ENCODE measurements around the gene CTSH. TPM values are rescaled to one million over a fixed set of nuclear protein-coding genes. Genes with fewer than 3 reads are reported as not detected.
A peak's percentile ranks its signal among the peaks of the same experiment; 100 is the strongest.

Gene CTSH
- total RNA-seq, 1 donor from 2014 or later = 67.8 TPM

GRCh38 chr15:78950343-78950742, 5.5 kb upstream of the CTSH start:
- no peak for DNase-seq (ENCODE audit: missing footprints)
- intact Hi-C loops (cut with DNase I) = no loop called here
- ATAC-seq = no peak

DNA sequence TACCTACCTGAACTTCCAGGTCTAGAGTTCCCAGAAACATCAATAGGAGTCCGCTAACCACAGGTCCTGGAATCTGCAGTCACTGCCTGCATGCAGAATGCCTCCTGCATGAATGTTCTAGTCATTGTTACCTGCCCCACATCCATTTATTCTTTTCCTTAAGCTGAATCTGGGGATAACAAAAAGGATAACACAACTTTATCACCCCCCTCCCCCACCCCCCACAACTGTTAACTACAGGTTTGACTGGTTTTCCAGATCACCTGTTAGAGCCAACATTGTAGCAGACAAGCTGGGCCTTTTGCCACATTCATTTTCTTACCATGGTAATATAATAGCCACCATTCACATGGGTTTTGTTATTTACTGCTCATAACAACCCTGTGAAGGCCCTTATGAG, 4.6 kb upstream of the CTSH start:
- no peak for DNase-seq (ENCODE audit: missing footprints)
- intact Hi-C loops (cut with DNase I) = no loop called here
- ATAC-seq = no peak

DNA sequence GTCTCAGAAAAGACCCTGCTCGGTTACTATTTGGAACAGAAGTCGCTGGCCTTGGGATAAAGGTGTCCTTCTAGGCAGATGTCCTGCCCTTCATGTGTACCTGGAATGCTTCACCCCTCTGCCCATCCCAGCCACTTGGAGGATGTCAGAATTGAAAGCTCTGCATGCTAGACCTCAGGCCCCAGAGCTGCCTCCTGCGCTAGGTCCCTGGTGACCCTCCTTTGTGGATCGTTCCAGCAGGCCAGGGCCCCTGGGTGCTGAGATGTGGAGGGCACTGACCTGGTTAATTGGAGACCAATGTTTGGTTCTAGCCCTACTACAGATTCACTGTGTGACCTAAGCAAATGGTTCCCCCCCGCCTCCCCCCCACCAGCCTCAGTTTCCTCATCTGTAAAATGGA, 2.7 kb upstream of the CTSH start:
- ATAC-seq (no peak), DNase-seq (ENCODE audit: missing footprints) (peak; percentile 59)
- intact Hi-C loops (cut with DNase I) = no loop called here

GRCh38 chr15:78946493-78946892, 1.6 kb upstream of the CTSH start:
- intact Hi-C loops (cut with DNase I) = no loop called here
- DNase-seq (ENCODE audit: missing footprints) = no peak
- ATAC-seq = no peak

- ATAC-seq (peak; percentile 40), DNase-seq (ENCODE audit: missing footprints) (peak; percentile 58)
- intact Hi-C loops (cut with DNase I) = no loop called here
Observed at GRCh38 chr15:78944202-78944625, 632 bp downstream of the CTSH start.

GRCh38 chr15:78943692-78944091, 1.2 kb downstream of the CTSH start:
- intact Hi-C loops (cut with DNase I) = no loop called here
- no peak for DNase-seq (ENCODE audit: missing footprints)
- ATAC-seq = no peak

GRCh38 chr15:78942741-78943140, 2.1 kb downstream of the CTSH start:
- no peak for DNase-seq (ENCODE audit: missing footprints)
- intact Hi-C loops (cut with DNase I) = no loop called here
- no peak for ATAC-seq

DNA sequence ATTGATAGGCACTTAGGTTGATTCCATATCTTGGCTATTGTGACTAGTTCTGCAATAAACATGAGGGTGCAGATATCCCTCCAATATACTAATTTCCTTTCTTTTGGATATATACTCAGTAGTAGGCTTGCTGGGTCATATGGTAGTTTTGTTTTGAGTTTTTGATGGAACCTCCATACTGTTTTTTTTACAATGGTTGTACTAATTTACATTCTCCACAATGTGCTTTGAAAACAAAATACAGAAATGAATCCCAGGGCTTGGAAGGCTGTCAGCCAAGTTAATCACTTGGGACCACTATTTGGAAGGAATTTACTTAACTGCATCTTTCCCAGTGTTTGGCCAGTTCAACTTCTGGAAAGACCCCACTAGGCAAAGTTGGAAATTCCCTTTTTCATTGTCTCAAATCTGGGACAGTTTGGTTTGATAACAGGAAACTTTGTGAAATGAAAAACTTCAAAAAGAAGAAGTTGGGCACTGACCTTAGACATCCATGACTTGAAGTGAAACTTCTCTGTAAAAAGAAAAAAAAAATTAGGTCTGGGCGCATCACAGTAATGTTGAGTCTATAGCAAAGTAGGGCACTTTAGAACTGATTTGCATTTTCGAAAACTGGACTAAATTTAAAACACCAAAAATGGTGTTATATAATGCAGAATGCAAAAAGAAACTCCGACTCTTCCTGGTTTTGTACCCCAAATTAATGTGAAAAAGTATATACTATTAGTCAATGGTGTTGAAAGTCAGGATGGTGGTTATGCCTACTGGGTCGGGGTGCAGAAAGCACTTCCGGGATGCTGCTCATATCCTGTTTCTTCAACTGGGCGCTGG, 6.0 kb downstream of the CTSH start:
- ATAC-seq = no peak
- DNase-seq (ENCODE audit: missing footprints) = no peak
- intact Hi-C loops (cut with DNase I) = no loop called here

DNA sequence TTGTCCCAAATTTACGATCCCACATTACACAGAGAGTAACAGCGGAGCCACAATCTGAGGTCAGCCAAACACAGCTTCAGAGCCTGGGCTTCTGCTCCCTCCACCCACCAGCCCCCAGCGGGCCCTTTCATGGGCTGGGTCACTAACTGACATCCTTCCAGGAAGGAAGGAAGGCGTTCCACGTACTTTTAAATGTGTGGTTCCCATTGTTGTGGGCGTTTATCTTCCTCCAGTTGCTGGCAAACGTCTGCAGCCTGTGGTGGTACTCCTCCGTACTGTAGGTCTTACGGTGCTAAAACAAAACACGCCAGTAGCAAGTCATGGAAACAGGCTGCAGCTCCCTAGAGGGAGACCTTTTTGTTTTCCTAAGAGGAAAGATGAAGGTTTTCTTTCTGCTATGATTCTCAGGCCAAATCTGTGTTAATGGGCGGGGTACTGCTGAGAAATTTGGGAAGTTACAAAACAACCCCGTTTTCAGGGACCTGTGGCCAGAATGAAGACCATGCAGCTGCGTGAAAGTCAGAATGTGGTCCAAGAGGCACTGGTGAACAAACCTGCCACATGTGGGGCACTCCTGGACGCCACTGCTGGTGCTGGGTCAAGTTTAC, 7.6 kb downstream of the CTSH start:
- peak; percentile 76 for DNase-seq (ENCODE audit: missing footprints)
- intact Hi-C loops (cut with DNase I) = loop anchor here (1.0 kb wide), 1 partner anchor 21 kb away; no protein-coding TSS in a partner anchor
- ATAC-seq = peak; percentile 70

DNA sequence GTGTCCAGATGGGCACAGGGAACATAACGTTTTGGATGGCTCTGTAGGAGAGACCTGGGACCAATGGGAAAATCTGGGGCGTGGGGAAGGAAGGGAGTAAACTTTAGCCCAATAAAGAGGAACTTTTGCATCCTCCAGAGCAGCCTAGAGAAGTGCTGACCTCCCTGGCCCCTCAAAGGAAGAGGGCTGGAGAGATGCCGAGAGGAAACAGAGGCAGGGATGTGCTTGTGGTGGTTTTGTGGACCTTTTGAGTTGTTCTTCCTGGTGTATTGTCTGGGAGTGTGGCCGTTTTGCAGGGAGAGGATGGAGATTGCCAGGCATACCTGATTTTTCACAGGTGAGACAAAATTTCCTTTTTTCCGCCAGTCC, 10.2 kb downstream of the CTSH start:
- intact Hi-C loops (cut with DNase I) = no loop called here
- ATAC-seq (no peak), DNase-seq (ENCODE audit: missing footprints) (peak; percentile 26)

- DNase-seq (ENCODE audit: missing footprints) (peak; percentile 43), ATAC-seq (peak; percentile 61)
- intact Hi-C loops (cut with DNase I) = no loop called here
Observed at GRCh38 chr15:78933823-78934654, 10.8 kb downstream of the CTSH start.

DNA sequence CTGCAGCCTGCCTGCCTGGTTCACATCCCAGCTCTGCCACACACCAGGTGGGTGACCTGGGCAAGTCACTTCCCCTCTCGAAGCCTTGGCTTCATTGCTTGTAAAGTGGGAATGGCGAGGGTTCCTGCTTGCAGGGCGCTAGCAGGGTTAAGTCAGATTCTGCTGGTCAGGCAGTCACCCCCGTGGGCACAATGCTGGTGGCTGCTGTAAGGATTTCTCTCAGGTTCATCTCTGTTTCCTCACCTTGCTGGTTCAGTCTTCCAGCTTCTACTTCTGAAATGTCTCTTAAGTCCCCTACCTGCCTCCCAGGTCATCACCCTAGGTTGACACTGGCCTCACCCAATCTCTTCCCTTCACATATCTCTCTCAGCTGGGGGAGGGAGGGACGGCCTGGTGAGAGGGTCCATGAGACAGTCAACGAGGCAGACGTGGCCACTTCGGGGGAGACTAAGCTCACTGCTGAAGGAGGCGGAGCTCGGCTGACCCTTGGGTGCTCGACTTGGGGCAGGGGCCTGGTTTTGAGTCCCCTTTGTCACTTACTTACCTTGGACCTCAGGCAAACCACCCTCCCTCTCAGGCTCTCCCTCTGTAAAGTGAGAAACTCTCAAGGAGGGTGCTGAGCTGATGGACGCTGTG, 11.5 kb downstream of the CTSH start:
- no peak for DNase-seq (ENCODE audit: missing footprints)
- intact Hi-C loops (cut with DNase I) = no loop called here
- ATAC-seq = no peak

GRCh38 chr15:78932258-78932808, 12.5 kb downstream of the CTSH start:
- DNase-seq (ENCODE audit: missing footprints) (no peak), ATAC-seq (no peak)
- intact Hi-C loops (cut with DNase I) = no loop called here

GRCh38 chr15:78931439-78932257, 13.2 kb downstream of the CTSH start:
- ATAC-seq (no peak), DNase-seq (ENCODE audit: missing footprints) (no peak)
- intact Hi-C loops (cut with DNase I) = no loop called here

- intact Hi-C loops (cut with DNase I) = no loop called here
- no peak for DNase-seq (ENCODE audit: missing footprints)
- ATAC-seq = peak; percentile 21
Observed at GRCh38 chr15:78930577-78931388, 14.1 kb downstream of the CTSH start.

GRCh38 chr15:78929536-78930264, 15.1 kb downstream of the CTSH start:
- intact Hi-C loops (cut with DNase I) = no loop called here
- DNase-seq (ENCODE audit: missing footprints) = no peak
- no peak for ATAC-seq

Measured in Right ventricle myocardium inferior (tissue), 1 donor.